Heart left ventricle (tissue), 16 donors: ENCODE measurements around the gene ARHGAP31. TPM values are rescaled to one million over a fixed set of nuclear protein-coding genes. Genes with fewer than 3 reads are reported as not detected.

Experiments used
- ATAC-seq, 4 donors: fragments of 200-7000 bp; cut with Tn5 transposase; one replicate each; pipeline ENCODE4 v1.9.1; 2020 to 2022; ENCODE audit warnings: moderate library complexity in 4 of 4, mild to moderate bottlenecking in 3 of 4, moderate number of reproducible peaks in 1 of 4
- DNase-seq, 5 donors: peaks; one replicate each; pipeline ENCODE4 v3.0.0-alpha.2; 2020
- H3K27ac ChIP-seq, 12 donors: fragments of 200-600 bp; sonication (generic) in 4 of 12; one replicate each; pipeline versions ENCODE4 v1.5.0 to v1.8.0; 2016 to 2022; ENCODE audit warnings: mild to moderate bottlenecking in 2 of 12
- H3K27me3 ChIP-seq, 9 donors: fragments of 200-600 bp; sonication (generic) in 2 of 9; one replicate each; pipeline versions ENCODE4 v1.5.1 to v1.8.0; 2016 to 2022; ENCODE audit warnings: mild to moderate bottlenecking in 3 of 9
- H3K36me3 ChIP-seq, 9 donors: fragments of 200-600 bp; sonication (generic) in 2 of 9; one replicate each; pipeline versions ENCODE4 v1.5.0 to v1.8.0; 2018 to 2022; ENCODE audit warnings: mild to moderate bottlenecking in 2 of 9
- H3K4me1 ChIP-seq, 12 donors: fragments of 200-600 bp; sonication (generic) in 4 of 12; one replicate each; pipeline versions ENCODE4 v1.5.0 to v1.8.0; 2016 to 2022; ENCODE audit warnings: mild to moderate bottlenecking in 3 of 12
- H3K4me3 ChIP-seq, 12 donors: fragments of 200-600 bp; sonication (generic) in 4 of 12; one replicate each; pipeline versions ENCODE4 v1.5.0 to v1.8.0; 2017 to 2022; ENCODE audit warnings: mild to moderate bottlenecking in 9 of 12, moderate library complexity in 4 of 12
- H3K9me3 ChIP-seq, 12 donors: fragments of 200-600 bp; sonication (generic) in 4 of 12; one replicate each; pipeline versions ENCODE4 v1.5.0 to v1.8.0; 2016 to 2022; ENCODE audit warnings: mild to moderate bottlenecking in 1 of 12
- POLR2A ChIP-seq, 2 donors: fragments of 450-650 bp; IDR thresholded peaks; one replicate each; pipeline ENCODE4 v1.6.1; 2017; ENCODE audit warnings: antibody characterized with exemption in 2 of 2, mild to moderate bottlenecking in 2 of 2, moderate library complexity in 2 of 2
- WGBS, 4 donors: extraction: QIAGEN DNeasy Blood & Tissue Kit in 2 of 4; methylation state at CpG; one replicate each; pipeline versions ENCODE4 v1.1.5 to v1.1.7; 2013 to 2018; 5-methylcytosine and 5-hydroxymethylcytosine counted together
- intact Hi-C, 10 donors: fragments of 100-400 bp; cut with DNase I; formaldehyde crosslinking; loops; one replicate each; pipeline versions ENCODE4 v1.11.1 to v1.14.2; 2022
- polyA plus RNA-seq, 2 donors: library from polyadenylated mRNA; stranded (reverse); fragments of 200-250 nt; gene quantifications; one replicate each; pipeline ENCODE4 v1.2.3, GENCODE V29; 2013
- total RNA-seq, 9 donors: library from RNA; depleted of rRNA in 2 of 9; stranded (reverse); fragments of >200 nt in 2 of 9; fragmentation: NEBNext Ultra II Directional in 3 of 9; extraction: Animal tissue kit (Norgen Biotek cat#: 25700) in 3 of 9; gene quantifications; one replicate each; pipeline versions ENCODE4 v1.1.0 to v1.2.4, GENCODE V29; 2016 to 2023
- TF ChIP-seq, protein P1 (sequence below), 12 donors: fragments of 200-600 bp; sonication (generic) in 4 of 12; IDR thresholded peaks; one replicate each; pipeline versions ENCODE4 v1.5.0 to v1.8.0; 2018 to 2022; ENCODE audit warnings: antibody characterized with exemption in 12 of 12, mild to moderate bottlenecking in 5 of 12
- donor health status: ischemic (EF 13 %, LVEDD 7.1; RV severe dilation, severe dysfunction).
- donor health status: healthy with polysubstance abuse.
- donor health status: DM: no; HTN: yes; CAD: no.
- donor health status: DM: no; HTN: no; CAD: no.
- donor health status: ischemic (EF 25% LVEDD 6.9; RV normal size, moderate dysfunction).
- donor health status: ischemic (EF 25% LVEDD 5.7; RV mildly dilated, moderate dysfunction).
- donor health status: healthy.
- donor health status: DM: yes; HTN: yes; CAD: no.
- donor health status: ischemic (EF 35%, LVEDD 5.7; RV mildly dilated, moderate dysfunction).
- donor health status: nonischemic (EF 11% LVEDD 7.7; RV severe dilation, severe dysfunction).
- donor health status: DM: yes; HTN: yes; CAD: no.
- donor health status: PGD.
- donor health status: ischemic (EF 29% LVEDD 5.4; RV normal size, mild dysfunction).
- donor health status: nonischemic (EF 23%, LVEDD 6.1; RV moderate dilation, normal function).

ARHGAP31 gene
- total and polyA plus RNA-seq, 11 donors: 10.4 to 79.1 (median 33.5) TPM

DNA sequence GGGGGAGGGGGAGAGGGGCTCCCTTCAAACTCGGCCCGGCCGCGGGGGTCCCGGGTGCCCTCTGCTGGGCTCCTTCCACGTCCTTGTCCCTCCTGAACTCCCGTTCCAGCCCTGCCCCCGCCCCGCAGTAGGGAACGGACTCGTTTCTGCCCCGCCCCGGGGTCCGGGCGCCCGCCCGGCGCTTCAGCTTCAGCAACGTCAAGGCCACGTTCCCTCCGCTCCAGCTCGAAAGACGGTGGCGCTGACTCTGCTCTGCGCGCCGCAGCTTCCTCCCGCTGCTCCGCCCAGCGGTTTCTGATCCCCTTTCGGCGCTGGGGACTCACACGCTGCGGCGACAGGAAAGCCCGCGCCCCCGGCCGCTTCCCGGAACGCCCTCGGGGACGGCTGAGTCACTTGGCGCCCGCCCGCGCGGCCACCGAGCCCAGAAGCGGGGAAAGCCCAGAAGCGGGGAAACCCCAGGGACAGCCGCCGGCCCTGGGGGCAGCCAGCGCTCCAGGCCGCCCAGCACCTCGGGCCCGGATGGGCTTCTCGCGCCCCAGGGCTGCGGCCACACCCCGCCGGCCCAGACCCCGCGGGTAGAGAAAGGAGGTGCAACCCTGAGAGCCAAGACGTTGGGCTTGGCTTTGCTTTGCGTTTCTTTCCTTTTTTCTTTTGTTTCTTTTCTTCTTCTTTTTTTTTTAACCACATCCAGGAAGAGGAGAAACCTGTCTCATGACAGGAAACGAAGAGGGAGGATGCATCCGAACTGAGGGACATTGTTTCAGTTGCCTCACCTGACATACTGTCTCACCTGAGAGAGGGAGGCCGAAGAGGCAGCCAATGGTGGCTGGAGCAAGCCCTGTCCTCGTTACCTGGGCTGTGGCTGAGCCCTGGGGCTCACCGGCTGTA lies 28.9 kb downstream of the ARHGAP31 start:
- no peaks in the 10 kb centered on the region for H3K36me3 ChIP-seq
- WGBS, 4 donors: 3 to 7% (median 4%) methylated on average over 35 to 71 of the region's 71 CpGs
- H3K4me3 ChIP-seq: peak overlapping the region; percentile 8 to 76 (median 64)
- H3K27me3 ChIP-seq: no peaks in the 10 kb centered on the region
- peak in 1 of 2 donors; percentile 39 for TF ChIP-seq POLR2A (IDR thresholded peaks at IDR 0.05)
- TF ChIP-seq, protein P1, sequence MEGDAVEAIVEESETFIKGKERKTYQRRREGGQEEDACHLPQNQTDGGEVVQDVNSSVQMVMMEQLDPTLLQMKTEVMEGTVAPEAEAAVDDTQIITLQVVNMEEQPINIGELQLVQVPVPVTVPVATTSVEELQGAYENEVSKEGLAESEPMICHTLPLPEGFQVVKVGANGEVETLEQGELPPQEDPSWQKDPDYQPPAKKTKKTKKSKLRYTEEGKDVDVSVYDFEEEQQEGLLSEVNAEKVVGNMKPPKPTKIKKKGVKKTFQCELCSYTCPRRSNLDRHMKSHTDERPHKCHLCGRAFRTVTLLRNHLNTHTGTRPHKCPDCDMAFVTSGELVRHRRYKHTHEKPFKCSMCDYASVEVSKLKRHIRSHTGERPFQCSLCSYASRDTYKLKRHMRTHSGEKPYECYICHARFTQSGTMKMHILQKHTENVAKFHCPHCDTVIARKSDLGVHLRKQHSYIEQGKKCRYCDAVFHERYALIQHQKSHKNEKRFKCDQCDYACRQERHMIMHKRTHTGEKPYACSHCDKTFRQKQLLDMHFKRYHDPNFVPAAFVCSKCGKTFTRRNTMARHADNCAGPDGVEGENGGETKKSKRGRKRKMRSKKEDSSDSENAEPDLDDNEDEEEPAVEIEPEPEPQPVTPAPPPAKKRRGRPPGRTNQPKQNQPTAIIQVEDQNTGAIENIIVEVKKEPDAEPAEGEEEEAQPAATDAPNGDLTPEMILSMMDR (IDR thresholded peaks at IDR 0.05): peak in 8 of 12 donors; percentile 9 to 44 (median 25)
- peaks cover 0 to 73% (median 43%) of the 10 kb centered on the region in 12 donors for H3K4me1 ChIP-seq
- no peaks in the 10 kb centered on the region for H3K9me3 ChIP-seq
- peak; percentile 84 to 95 (median 93) for ATAC-seq
- peak overlapping the region; percentile 80 to 98 (median 92) for H3K27ac ChIP-seq
- DNase-seq: peak; percentile 90 to 96 (median 93)
- intact Hi-C loops: loop anchor here in 7 of 10 donors (2.0 to 10.0 kb wide), 3 partner anchors 28 to 48 kb away; partner anchors contain the start of gene ARHGAP31 (in 5 of the 7)

DNA sequence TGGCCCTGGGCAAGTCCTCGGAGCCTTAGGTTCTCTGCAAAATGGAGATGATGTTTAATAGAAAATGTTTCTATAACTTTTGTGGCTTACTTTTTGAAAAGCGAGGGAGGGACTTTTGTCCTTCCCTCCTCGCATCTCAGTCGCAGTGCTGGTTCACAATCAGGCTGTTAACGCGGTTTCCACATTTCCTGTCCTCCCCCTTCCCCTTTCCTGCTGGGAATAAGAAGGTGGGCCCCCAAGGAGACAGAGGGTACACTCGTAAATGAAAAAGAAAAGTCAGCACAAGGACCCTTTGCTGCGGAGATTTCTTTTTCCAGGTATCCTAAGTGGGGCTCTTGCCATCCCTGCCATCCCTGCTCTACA lies 29.5 kb downstream of the ARHGAP31 start:
- TF ChIP-seq POLR2A (IDR thresholded peaks at IDR 0.05): no peak
- TF ChIP-seq, protein P1 (IDR thresholded peaks at IDR 0.05): no peak
- ATAC-seq: no peak
- peak overlapping the region; percentile 8 to 76 (median 64) for H3K4me3 ChIP-seq
- H3K9me3 ChIP-seq: no peaks in the 10 kb centered on the region
- intact Hi-C loops: loop anchor here in 7 of 10 donors (2.0 to 10.0 kb wide), 3 partner anchors 29 to 49 kb away; partner anchors contain the start of gene ARHGAP31 (in 5 of the 7)
- no peaks in the 10 kb centered on the region for H3K27me3 ChIP-seq
- peak overlapping the region; percentile 80 to 98 (median 92) for H3K27ac ChIP-seq
- H3K36me3 ChIP-seq: peaks cover 0 to 2% (median 0%) of the 10 kb centered on the region in 9 donors
- WGBS, 4 donors: 61 to 76% (median 69%) methylated on average over 8 of the region's 8 CpGs
- DNase-seq: no peak
- H3K4me1 ChIP-seq: peaks cover 0 to 70% (median 40%) of the 10 kb centered on the region in 12 donors

DNA sequence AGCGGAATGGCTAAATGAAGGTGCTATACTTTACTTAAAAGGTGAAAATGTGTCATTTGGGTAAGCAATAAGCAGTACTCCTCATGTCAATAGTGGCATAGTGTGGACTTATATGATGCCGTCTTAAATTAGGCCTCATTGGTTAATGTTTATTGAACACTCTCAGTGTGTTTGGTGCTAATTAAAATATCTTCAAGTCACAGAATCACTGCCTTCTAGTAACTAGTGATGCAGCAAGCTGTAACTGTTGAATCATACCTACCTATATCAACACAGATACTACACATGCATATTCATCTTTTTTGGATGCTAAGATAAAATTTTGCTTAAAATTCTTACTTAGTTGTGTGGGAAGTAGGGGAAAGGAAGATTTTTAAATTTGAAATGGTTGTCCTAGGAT lies 30.7 kb downstream of the ARHGAP31 start:
- Histone ChIP-seq H3K27ac (peak overlapping the region in 1 of 12 donors; percentile 1), H3K36me3 (peaks cover 0 to 11% (median 0%) of the 10 kb centered on the region in 9 donors), H3K9me3 (no peaks in the 10 kb centered on the region), H3K4me1 (peaks cover 0 to 63% (median 36%) of the 10 kb centered on the region in 12 donors), H3K27me3 (no peaks in the 10 kb centered on the region), H3K4me3 (no peak overlapping the region)
- TF ChIP-seq, protein P1 (IDR thresholded peaks at IDR 0.05): no peak
- no peak for TF ChIP-seq POLR2A (IDR thresholded peaks at IDR 0.05)
- 83 to 93% (median 86%) methylated on average over 2 of the region's 2 CpGs for whole genome bisulfite sequencing, 4 donors
- intact Hi-C loops: loop anchor here in 4 of 10 donors (5.0 to 10.0 kb wide), 2 partner anchors 48 to 50 kb away; no protein-coding TSS in a partner anchor
- DNase-seq (no peak), ATAC-seq (no peak)

DNA sequence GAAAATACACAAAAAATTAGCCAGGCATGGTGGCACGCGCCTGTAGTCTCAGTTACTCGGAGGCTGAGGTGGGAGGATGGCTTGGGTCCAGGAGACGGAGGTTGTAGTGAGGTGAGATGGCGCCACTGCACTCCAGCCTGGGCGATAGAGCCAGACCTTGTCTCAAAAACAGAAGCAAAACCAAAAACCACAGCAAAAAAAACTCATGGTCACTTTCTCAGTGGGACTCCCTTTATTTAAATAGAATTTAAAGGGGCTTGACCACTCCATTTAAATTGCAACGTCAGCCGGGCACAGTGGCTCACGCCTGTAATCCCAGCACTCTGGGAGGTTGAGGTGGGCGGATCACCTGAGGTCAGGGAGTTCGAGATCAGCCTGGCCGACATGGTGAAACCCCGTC lies 32.8 kb downstream of the ARHGAP31 start:
- TF ChIP-seq, protein P1 (IDR thresholded peaks at IDR 0.05): no peak
- TF ChIP-seq POLR2A (IDR thresholded peaks at IDR 0.05): no peak
- DNase-seq (no peak), ATAC-seq (no peak)
- Histone ChIP-seq H3K27me3 (no peaks in the 10 kb centered on the region), H3K9me3 (no peaks in the 10 kb centered on the region), H3K4me3 (no peak overlapping the region), H3K4me1 (peaks cover under 1 to 74% (median 43%) of the 10 kb centered on the region in 12 donors), H3K27ac (peak overlapping the region in 2 of 12 donors; percentile 21 to 30), H3K36me3 (peaks cover 0 to 12% (median 0%) of the 10 kb centered on the region in 9 donors)
- 89 to 91% (median 90%) methylated on average over 13 of the region's 13 CpGs for WGBS, 4 donors
- intact Hi-C loops: loop anchor here in 1 of 10 donors (10.0 kb wide), 1 partner anchor 52 kb away; no protein-coding TSS in a partner anchor
